ENCODE data around the gene XPNPEP3. TPM values are rescaled to one million over a fixed set of nuclear protein-coding genes. Genes with fewer than 3 reads are reported as not detected.

The XPNPEP3 gene

Small RNAs within 50 kb of the gene (small RNA-seq; reads per million reads assigned to genes)
- gene MIR4766 (ENCODE audit: insufficient read depth): 1.6 reads per million
- not detected for gene RF00017 (ENCODE audit: insufficient read depth)
- gene RNU6-379P (ENCODE audit: insufficient read depth): not detected

All from neuronal stem cell (in vitro differentiated cells).